OCI-LY3 (cell line): Measurements from ENCODE around the gene PALLD.

Experiments used
- H2AFZ ChIP-seq: fragments of 200-600, 300-600 bp; shearing (Covaris generic); 2 replicates; pipeline ENCODE4 v1.6.0; 2014; ENCODE audit warnings: antibody characterized with exemption, low read depth, low read length
- H3K27ac ChIP-seq: fragments of 200-600, 300-600 bp; sonication (generic); 2 replicates; pipeline ENCODE4 v1.5.1; 2014; ENCODE audit warnings: mild to moderate bottlenecking, low read length, moderate library complexity, mixed read lengths
- H3K27me3 ChIP-seq: fragments of 200-600, 300-600 bp; sonication (generic); 2 replicates; pipeline ENCODE4 v1.6.1; 2014; ENCODE audit warnings: low read depth, low read length, mixed read lengths
- H3K36me3 ChIP-seq: fragments of 200-600, 300-600 bp; sonication (generic); replicated peaks from 2 replicates; pipeline ENCODE3; 2014; ENCODE audit warnings: low read depth, low read length, mixed read lengths
- H3K4me1 ChIP-seq: fragments of 300-600, 200-600 bp; sonication (generic); 2 replicates; pipeline ENCODE4 v1.6.1; 2014; ENCODE audit warnings: low read length, mixed read lengths
- H3K4me2 ChIP-seq: fragments of 200-600, 300-600 bp; sonication (generic); 2 replicates; pipeline ENCODE4 v1.6.1; 2014; ENCODE audit warnings: low read length, mixed read lengths
- H3K4me3 ChIP-seq: fragments of 300-600, 200-600 bp; sonication (generic); 2 replicates; pipeline ENCODE4 v1.5.1; 2014; ENCODE audit warnings: antibody characterized with exemption, mild to moderate bottlenecking, low read length, moderate library complexity
- H3K79me2 ChIP-seq: fragments of 300-600, 200-600 bp; shearing (Covaris generic); 2 replicates; pipeline ENCODE4 v1.6.1; 2014; ENCODE audit warnings: mild to moderate bottlenecking, low read length, mixed read lengths
- H3K9ac ChIP-seq: fragments of 300-600, 200-600 bp; shearing (Covaris generic); 2 replicates; pipeline ENCODE4 v1.6.0; 2014; ENCODE audit warnings: mild to moderate bottlenecking, low read length, moderate library complexity
- H3K9me3 ChIP-seq: fragments of 200-600, 300-600 bp; shearing (Covaris generic); 2 replicates; pipeline ENCODE4 v1.6.1; 2014; ENCODE audit warnings: low read length, mixed read lengths; ENCODE audit not compliant: insufficient read depth
- H4K20me1 ChIP-seq: fragments of 200-600, 300-600 bp; sonication (generic); 2 replicates; pipeline ENCODE4 v1.6.1; 2016; ENCODE audit warnings: low read length, mixed read lengths; ENCODE audit not compliant: insufficient read depth
- CTCF ChIP-seq: fragments of 200-600, 300-600 bp; sonication (generic); IDR thresholded peaks from 2 replicates; pipeline ENCODE4 v1.5.1; 2014; ENCODE audit warnings: antibody characterized with exemption, low read length, low read depth
- EZH2phosphoT487 ChIP-seq: fragments of 200-600 bp; shearing (Covaris generic); IDR thresholded peaks from 2 replicates; pipeline ENCODE4 v1.6.1; 2018; ENCODE audit warnings: antibody characterized with exemption, mixed run types, low read depth

PALLD gene

GRCh38 chr4:168765322-168765721 lies 268.5 kb downstream of the PALLD start:
- Histone ChIP-seq H3K4me1 (no peaks in the 10 kb centered on the region), H3K27ac (no peak overlapping the region), H3K79me2 (no peaks in the 10 kb centered on the region), H3K9ac (no peak overlapping the region), H3K36me3 (no peaks in the 10 kb centered on the region), H3K9me3 (no peaks in the 10 kb centered on the region), H2AFZ (no peak overlapping the region), H4K20me1 (no peaks in the 10 kb centered on the region), H3K4me2 (no peak overlapping the region), H3K27me3 (peaks cover 29% of the 10 kb centered on the region), H3K4me3 (no peak overlapping the region)
- TF ChIP-seq CTCF (no peak), EZH2phosphoT487 (no peak)

- no peak overlapping the region for H3K27ac ChIP-seq
- no peak overlapping the region for H2AFZ ChIP-seq
- no peaks in the 10 kb centered on the region for H3K4me1 ChIP-seq
- H3K36me3 ChIP-seq, result no peaks in the 10 kb centered on the region
- H3K79me2 ChIP-seq, result no peaks in the 10 kb centered on the region
- TF ChIP-seq EZH2phosphoT487 (no peak), CTCF (no peak)
- H3K9me3 ChIP-seq, result no peaks in the 10 kb centered on the region
- H3K4me3 ChIP-seq, result no peak overlapping the region
- no peak overlapping the region for H3K9ac ChIP-seq
- peaks cover 33% of the 10 kb centered on the region for H3K27me3 ChIP-seq
- no peak overlapping the region for H3K4me2 ChIP-seq
- H4K20me1 ChIP-seq, result no peaks in the 10 kb centered on the region
Measured at GRCh38 chr4:168765726-168766125, 268.9 kb downstream of the PALLD start.

GRCh38 chr4:168766604-168767316 lies 269.9 kb downstream of the PALLD start:
- H3K9me3 ChIP-seq, result no peaks in the 10 kb centered on the region
- no peak overlapping the region for H3K9ac ChIP-seq
- H3K27me3 ChIP-seq, result peaks cover 39% of the 10 kb centered on the region
- H3K27ac ChIP-seq, result no peak overlapping the region
- no peak overlapping the region for H3K4me3 ChIP-seq
- no peak overlapping the region for H3K4me2 ChIP-seq
- no peaks in the 10 kb centered on the region for H3K79me2 ChIP-seq
- H4K20me1 ChIP-seq, result no peaks in the 10 kb centered on the region
- TF ChIP-seq CTCF (no peak), EZH2phosphoT487 (no peak)
- H2AFZ ChIP-seq, result no peak overlapping the region
- no peaks in the 10 kb centered on the region for H3K36me3 ChIP-seq
- no peaks in the 10 kb centered on the region for H3K4me1 ChIP-seq

- no peak overlapping the region for H3K4me3 ChIP-seq
- H3K27me3 ChIP-seq, result peaks cover 46% of the 10 kb centered on the region
- H3K9me3 ChIP-seq, result no peaks in the 10 kb centered on the region
- H4K20me1 ChIP-seq, result no peaks in the 10 kb centered on the region
- H3K36me3 ChIP-seq, result no peaks in the 10 kb centered on the region
- H2AFZ ChIP-seq, result no peak overlapping the region
- no peaks in the 10 kb centered on the region for H3K4me1 ChIP-seq
- H3K9ac ChIP-seq, result no peak overlapping the region
- no peak for TF ChIP-seq EZH2phosphoT487
- no peak for TF ChIP-seq CTCF
- no peaks in the 10 kb centered on the region for H3K79me2 ChIP-seq
- no peak overlapping the region for H3K27ac ChIP-seq
- no peak overlapping the region for H3K4me2 ChIP-seq
Measured at GRCh38 chr4:168769416-168769815, 272.6 kb downstream of the PALLD start.
